ENCODE measurements around the gene MAN2C1.
"Not testable (repeated sequence)": the region's sequence is repeated elsewhere in the genome, so short reads cannot be mapped to it uniquely, and the experiment has no call there.

Gene MAN2C1

DNA sequence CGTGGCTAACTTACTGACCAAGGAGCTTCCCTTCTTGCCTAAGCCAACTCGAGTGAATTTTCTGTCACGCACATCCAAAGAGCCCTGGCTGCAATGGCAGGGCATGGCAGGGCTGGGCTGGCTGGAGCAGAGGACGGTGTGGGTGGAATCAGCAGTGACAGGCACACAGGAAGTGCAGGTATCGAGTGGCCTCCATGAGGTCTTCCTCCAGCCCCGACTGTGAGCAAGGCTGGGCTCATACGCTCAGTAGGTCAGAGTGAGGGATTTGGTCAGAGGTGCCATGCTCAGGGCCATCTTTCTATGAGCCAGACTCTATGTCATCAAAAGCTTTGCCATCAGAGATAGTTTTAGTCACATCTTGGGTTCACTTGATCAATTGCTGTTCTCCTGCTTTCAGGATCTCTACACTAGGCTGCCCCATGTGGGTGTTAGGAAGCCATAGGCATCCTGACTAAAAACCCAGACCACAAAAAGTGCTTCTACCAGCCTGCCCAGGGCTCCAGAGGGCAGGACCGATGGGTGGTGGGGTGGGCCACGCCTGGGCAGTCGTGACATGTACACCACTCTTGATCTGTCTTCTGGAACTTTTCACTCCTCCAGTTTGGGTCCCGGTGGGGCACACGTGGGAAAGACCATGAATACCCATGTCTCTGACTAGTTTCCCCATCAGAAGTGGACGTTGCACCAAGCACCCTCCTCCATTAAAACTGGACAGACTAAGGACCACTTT, 55.1 kb downstream of the MAN2C1 start:
- TF ChIP-seq, protein P1, sequence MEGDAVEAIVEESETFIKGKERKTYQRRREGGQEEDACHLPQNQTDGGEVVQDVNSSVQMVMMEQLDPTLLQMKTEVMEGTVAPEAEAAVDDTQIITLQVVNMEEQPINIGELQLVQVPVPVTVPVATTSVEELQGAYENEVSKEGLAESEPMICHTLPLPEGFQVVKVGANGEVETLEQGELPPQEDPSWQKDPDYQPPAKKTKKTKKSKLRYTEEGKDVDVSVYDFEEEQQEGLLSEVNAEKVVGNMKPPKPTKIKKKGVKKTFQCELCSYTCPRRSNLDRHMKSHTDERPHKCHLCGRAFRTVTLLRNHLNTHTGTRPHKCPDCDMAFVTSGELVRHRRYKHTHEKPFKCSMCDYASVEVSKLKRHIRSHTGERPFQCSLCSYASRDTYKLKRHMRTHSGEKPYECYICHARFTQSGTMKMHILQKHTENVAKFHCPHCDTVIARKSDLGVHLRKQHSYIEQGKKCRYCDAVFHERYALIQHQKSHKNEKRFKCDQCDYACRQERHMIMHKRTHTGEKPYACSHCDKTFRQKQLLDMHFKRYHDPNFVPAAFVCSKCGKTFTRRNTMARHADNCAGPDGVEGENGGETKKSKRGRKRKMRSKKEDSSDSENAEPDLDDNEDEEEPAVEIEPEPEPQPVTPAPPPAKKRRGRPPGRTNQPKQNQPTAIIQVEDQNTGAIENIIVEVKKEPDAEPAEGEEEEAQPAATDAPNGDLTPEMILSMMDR (IDR thresholded peaks at IDR 0.05; ENCODE audit: low read depth, low read length), result no peak
- TF ChIP-seq EZH2phosphoT487 (IDR thresholded peaks at IDR 0.05; ENCODE audit: low read depth), result no peak
- Histone ChIP-seq H3K36me3 (replicated peaks; ENCODE audit: low read depth, low read length) (no peaks in the 10 kb centered on the region), H4K20me1 (ENCODE audit: insufficient read depth, low read length) (no peaks in the 10 kb centered on the region), H3K79me2 (ENCODE audit: low read length) (no peaks in the 10 kb centered on the region), H3K9ac (ENCODE audit: low read length) (no peak overlapping the region), H3K9me3 (ENCODE audit: insufficient read depth, low read length) (no peaks in the 10 kb centered on the region), H3K27ac (ENCODE audit: low read length) (no peak overlapping the region), H3K4me2 (ENCODE audit: low read length) (no peak overlapping the region), H3K4me1 (ENCODE audit: low read length) (no peaks in the 10 kb centered on the region), H3K4me3 (ENCODE audit: low read length) (no peak overlapping the region), H2AFZ (ENCODE audit: low read depth, low read length) (no peak overlapping the region), H3K27me3 (ENCODE audit: low read depth, low read length) (peaks cover 16% of the 10 kb centered on the region; the same call in 1 of the 2 replicates)

DNA sequence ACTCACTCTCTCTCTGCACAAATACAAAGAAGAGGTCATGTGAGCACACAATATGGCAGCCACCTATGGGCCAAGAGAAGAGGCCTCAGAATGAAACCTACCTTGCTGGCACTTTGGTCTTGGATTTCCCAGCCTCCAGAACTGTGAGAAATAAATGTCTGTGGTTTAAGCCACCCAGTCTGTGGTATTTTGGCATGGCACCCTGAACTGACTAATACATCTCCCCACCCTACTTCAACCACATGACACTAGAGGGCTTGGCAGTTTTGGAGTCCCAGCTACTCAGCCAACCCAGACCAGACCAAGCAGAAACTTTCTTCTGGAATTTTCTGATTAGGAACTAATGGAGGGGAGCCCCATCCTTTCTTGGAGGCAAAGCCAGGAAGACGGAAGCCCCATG, 55.9 kb downstream of the MAN2C1 start:
- H3K4me2 ChIP-seq (ENCODE audit: low read length); H3K4me1 ChIP-seq (ENCODE audit: low read length); H3K27ac ChIP-seq (ENCODE audit: low read length); H3K4me3 ChIP-seq (ENCODE audit: low read length); H4K20me1 ChIP-seq (ENCODE audit: insufficient read depth, low read length); H3K79me2 ChIP-seq (ENCODE audit: low read length); H3K36me3 ChIP-seq (replicated peaks; ENCODE audit: low read depth, low read length); H3K9ac ChIP-seq (ENCODE audit: low read length); H3K9me3 ChIP-seq (ENCODE audit: insufficient read depth, low read length); H2AFZ ChIP-seq (ENCODE audit: low read depth, low read length): not testable (repeated sequence)
- H3K27me3 ChIP-seq (ENCODE audit: low read depth, low read length), result peaks cover 18% of the 10 kb centered on the region; the same call in 1 of the 2 replicates

DNA sequence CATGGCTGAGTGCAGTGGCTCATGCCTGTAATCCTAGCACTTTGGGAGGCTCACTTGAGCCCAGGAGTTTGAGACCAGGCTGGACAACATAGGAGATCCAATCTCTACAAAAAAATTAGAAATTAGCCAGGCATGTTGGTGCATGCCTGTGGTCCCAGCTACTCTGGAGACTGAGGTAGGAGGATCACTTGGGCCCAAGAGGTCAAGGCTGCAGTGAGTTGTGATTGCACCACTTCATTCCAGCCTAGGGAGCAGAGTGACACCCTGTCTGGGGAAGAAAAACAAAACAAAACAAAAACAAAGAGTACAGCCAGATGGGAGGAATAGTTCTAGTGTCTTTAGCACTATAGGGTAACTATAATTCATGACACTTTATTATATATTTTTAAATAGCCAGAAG, 58.7 kb downstream of the MAN2C1 start:
- Histone ChIP-seq H2AFZ (ENCODE audit: low read depth, low read length) (no peak overlapping the region), H3K27ac (ENCODE audit: low read length) (no peak overlapping the region), H3K27me3 (ENCODE audit: low read depth, low read length) (peaks cover 36% of the 10 kb centered on the region), H3K4me1 (ENCODE audit: low read length) (0 out of 2 replicates have a peak, but pooled peaks cover 2% of the 10 kb centered on the region), H4K20me1 (ENCODE audit: insufficient read depth, low read length) (no peaks in the 10 kb centered on the region), H3K4me3 (ENCODE audit: low read length) (no peak overlapping the region), H3K9ac (ENCODE audit: low read length) (no peak overlapping the region), H3K79me2 (ENCODE audit: low read length) (no peaks in the 10 kb centered on the region), H3K9me3 (ENCODE audit: insufficient read depth, low read length) (no peaks in the 10 kb centered on the region), H3K4me2 (ENCODE audit: low read length) (no peak overlapping the region), H3K36me3 (replicated peaks; ENCODE audit: low read depth, low read length) (no peaks in the 10 kb centered on the region)
- TF ChIP-seq, protein P1 (IDR thresholded peaks at IDR 0.05; ENCODE audit: low read depth, low read length), result no peak
- no peak for TF ChIP-seq EZH2phosphoT487 (IDR thresholded peaks at IDR 0.05; ENCODE audit: low read depth)

DNA sequence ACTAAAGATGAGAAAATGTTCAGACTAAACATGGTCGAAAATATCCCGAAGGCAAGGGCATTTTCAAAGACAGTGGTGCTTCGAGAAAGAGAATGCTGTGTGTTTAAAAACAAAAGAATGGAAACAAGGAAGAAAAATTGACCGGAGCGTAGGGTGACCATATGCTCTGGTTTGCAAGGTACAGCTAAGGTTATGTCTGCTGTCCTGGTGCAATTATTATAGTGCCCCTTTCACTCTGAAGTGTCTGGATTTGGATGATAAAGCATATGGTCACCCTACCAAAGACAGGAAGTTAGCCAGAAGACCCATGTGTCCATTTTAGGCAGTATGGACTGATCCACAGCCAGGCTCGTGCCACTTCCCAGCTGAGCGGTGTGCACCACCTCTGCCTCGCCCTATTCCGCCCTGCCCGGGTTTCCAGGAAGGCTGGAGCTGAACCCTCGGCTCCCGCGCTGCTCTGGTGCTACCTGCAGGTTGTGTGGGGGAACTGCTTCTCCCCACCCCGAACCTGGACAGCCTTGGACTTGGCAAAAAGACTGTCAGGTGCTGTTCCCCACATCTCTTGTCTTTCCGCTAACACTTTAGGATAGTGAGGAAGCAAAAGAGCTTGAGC, 60.5 kb downstream of the MAN2C1 start:
- Histone ChIP-seq H3K4me2 (ENCODE audit: low read length) (peak overlapping the region; percentile 47), H3K27ac (ENCODE audit: low read length) (no peak overlapping the region), H3K9me3 (ENCODE audit: insufficient read depth, low read length) (no peaks in the 10 kb centered on the region), H3K4me1 (ENCODE audit: low read length) (0 out of 2 replicates have a peak, but pooled peaks cover 2% of the 10 kb centered on the region), H3K9ac (ENCODE audit: low read length) (no peak overlapping the region; the same call in 1 of the 2 replicates), H3K27me3 (ENCODE audit: low read depth, low read length) (peaks cover 45% of the 10 kb centered on the region), H3K4me3 (ENCODE audit: low read length) (0 out of 2 replicates have a peak overlapping the region, but pooled peaks have one; percentile 10), H2AFZ (ENCODE audit: low read depth, low read length) (peak overlapping the region; percentile 19; the same call in 1 of the 2 replicates), H3K36me3 (replicated peaks; ENCODE audit: low read depth, low read length) (no peaks in the 10 kb centered on the region), H3K79me2 (ENCODE audit: low read length) (no peaks in the 10 kb centered on the region), H4K20me1 (ENCODE audit: insufficient read depth, low read length) (no peaks in the 10 kb centered on the region)
- TF ChIP-seq, protein P1 (IDR thresholded peaks at IDR 0.05; ENCODE audit: low read depth, low read length), result peak; percentile 66
- no peak for TF ChIP-seq EZH2phosphoT487 (IDR thresholded peaks at IDR 0.05; ENCODE audit: low read depth)
